SK-N-SH (cell line): Measurements from ENCODE around the gene ARG2. TPM values are rescaled to one million over a fixed set of nuclear protein-coding genes. Genes with fewer than 3 reads are reported as not detected.
A peak's percentile ranks its signal among the peaks of the same experiment; 100 is the strongest.

Source experiments
- CTCF ChIA-PET: fragments of 300-600, 350-600 bp; formaldehyde crosslinking; extraction: SDS; loops from one replicate; lab custom pipeline; 2021; lab: Yijun Ruan, JAX
- POLR2A ChIA-PET: fragments of 350-600 bp; sonication (Branson Sonifier 250); formaldehyde crosslinking; extraction: SDS; loops from one replicate; lab custom pipeline; 2020; ENCODE audit warnings: antibody characterized with exemption, inconsistent platforms; lab: Yijun Ruan, JAX
- DNase-seq: peaks from one replicate; pipeline ENCODE4 v3.0.0; 2012
- H2AFZ ChIP-seq: fragments of 200-600 bp; sonication (generic); 2 replicates; pipeline ENCODE4 v1.8.1; 2016; ENCODE audit warnings: antibody characterized with exemption, mild to moderate bottlenecking, low read depth
- H3F3A ChIP-seq: fragments of 200-600 bp; sonication (generic); replicated peaks from 2 replicates; pipeline ENCODE3; 2016; ENCODE audit warnings: antibody characterized with exemption, mild to moderate bottlenecking; ENCODE audit not compliant: insufficient read depth
- H3K27ac ChIP-seq, 2 experiments: fragments of 200-500 bp in 1 of 2; fragments of 200-600 bp in 1 of 2; sonication (Bioruptor generic) in 1 of 2; sonication (generic), shearing (Covaris generic) in 1 of 2; 2 replicates each; pipeline versions ENCODE4 v1.5.1 to v1.6.1; 2014 to 2016; ENCODE audit warnings: low read depth in 2 of 2, inconsistent platforms in 1 of 2, low read length in 1 of 2, mild to moderate bottlenecking in 1 of 2, mixed read lengths in 1 of 2
- H3K27me3 ChIP-seq: fragments of 200-600 bp; sonication (generic), shearing (Covaris generic); 2 replicates; pipeline ENCODE4 v1.6.1; 2016; ENCODE audit warnings: mixed run types; ENCODE audit not compliant: insufficient read depth
- H3K36me3 ChIP-seq, 2 experiments: fragments of 200-500 bp in 1 of 2; fragments of 200-600 bp in 1 of 2; sonication (Bioruptor generic) in 1 of 2; sonication (generic) in 1 of 2; replicated peaks in 1 of 2; 2 replicates each; pipeline versions ENCODE3 to v1.5.1; 2014 to 2016; ENCODE audit warnings: low read length in 1 of 2, mild to moderate bottlenecking in 1 of 2; ENCODE audit not compliant: insufficient read depth in 2 of 2, control insufficient read depth in 1 of 2
- H3K4me1 ChIP-seq, 2 experiments: fragments of 200-500 bp in 1 of 2; fragments of 200-600 bp in 1 of 2; sonication (Bioruptor generic) in 1 of 2; sonication (generic), shearing (Covaris generic) in 1 of 2; 2 replicates each; pipeline versions ENCODE4 v1.5.1 to v1.6.1; 2014 to 2016; ENCODE audit warnings: low read depth in 1 of 2, low read length in 1 of 2, mixed run types in 1 of 2; ENCODE audit not compliant: insufficient read depth in 2 of 2, control insufficient read depth in 1 of 2
- H3K4me2 ChIP-seq: fragments of 200-600 bp; sonication (generic), shearing (Covaris generic); 2 replicates; pipeline ENCODE4 v1.6.1; 2017; ENCODE audit warnings: mixed run types
- H3K4me3 ChIP-seq, 2 experiments: fragments of 200-500 bp in 1 of 2; fragments of 200-600 bp in 1 of 2; sonication (Bioruptor generic) in 1 of 2; sonication (generic), shearing (Covaris generic) in 1 of 2; 2 replicates each; pipeline versions ENCODE4 v1.5.1 to v1.8.1; 2014 to 2016; ENCODE audit warnings: low read depth in 2 of 2, inconsistent platforms in 1 of 2, low read length in 1 of 2, mild to moderate bottlenecking in 1 of 2, mixed read lengths in 1 of 2, moderate library complexity in 1 of 2
- H3K79me2 ChIP-seq: fragments of 200-600 bp; sonication (generic); 2 replicates; pipeline ENCODE4 v1.8.1; 2017; ENCODE audit warnings: mild to moderate bottlenecking; ENCODE audit not compliant: insufficient read depth
- H3K9ac ChIP-seq: fragments of 200-600 bp; sonication (generic); 2 replicates; pipeline ENCODE4 v1.6.1; 2017; ENCODE audit warnings: mixed run types
- H3K9me2 ChIP-seq: fragments of 200-600 bp; sonication (generic); 2 replicates; pipeline ENCODE4 v1.6.1; 2017; ENCODE audit warnings: mixed run types
- H3K9me3 ChIP-seq: fragments of 200-600 bp; sonication (generic); 2 replicates; pipeline ENCODE4 v1.6.1; 2017; ENCODE audit warnings: mixed run types, mild to moderate bottlenecking, moderate library complexity
- H4K20me1 ChIP-seq: fragments of 200-600 bp; sonication (generic); 2 replicates; pipeline ENCODE4 v1.6.1; 2017; ENCODE audit warnings: mild to moderate bottlenecking, mixed run types; ENCODE audit not compliant: insufficient read depth
- ELF1 ChIP-seq: IDR thresholded peaks from 2 replicates; pipeline ENCODE4 v1.4.0; 2012
- EP300 ChIP-seq, 2 experiments: IDR thresholded peaks; 2 replicates each; pipeline versions ENCODE4 v1.4.0 to v1.6.1; 2012; ENCODE audit warnings: borderline replicate concordance in 1 of 2, low read depth in 1 of 2, low read length in 1 of 2
- FOSL2 ChIP-seq: IDR thresholded peaks from 2 replicates; pipeline ENCODE4 v1.4.0; 2012; ENCODE audit warnings: low read depth, mild to moderate bottlenecking, moderate library complexity, borderline replicate concordance
- FOXM1 ChIP-seq: IDR thresholded peaks from 2 replicates; pipeline ENCODE4 v1.4.0; 2012; ENCODE audit warnings: low read depth, mild to moderate bottlenecking
- GABPA ChIP-seq: IDR thresholded peaks from 2 replicates; pipeline ENCODE4 v1.4.0; 2012; ENCODE audit warnings: low read depth, mild to moderate bottlenecking
- GATA2 ChIP-seq: sonication (generic); formaldehyde crosslinking; IDR thresholded peaks from 2 replicates; pipeline ENCODE4 v1.5.0; 2020; ENCODE audit warnings: mild to moderate bottlenecking, missing genetic modification reagents
- IRF3 ChIP-seq: fragments of 150-350 bp; IDR thresholded peaks from 2 replicates; pipeline ENCODE4 v1.6.1; 2016; ENCODE audit warnings: mild to moderate bottlenecking, low read depth, low read length
- JUND ChIP-seq: IDR thresholded peaks from 2 replicates; pipeline ENCODE4 v1.4.0; 2012
- MEF2A ChIP-seq: IDR thresholded peaks from 2 replicates; pipeline ENCODE4 v1.4.0; 2012; ENCODE audit warnings: low read depth, borderline replicate concordance
- MXI1 ChIP-seq: IDR thresholded peaks from 2 replicates; pipeline ENCODE4 v1.6.1; 2012; ENCODE audit warnings: mild to moderate bottlenecking, low read depth, low read length, improper control_type of control experiment
- PBX3 ChIP-seq: IDR thresholded peaks from 2 replicates; pipeline ENCODE4; 2012
- RAD21 ChIP-seq: IDR thresholded peaks from 2 replicates; pipeline ENCODE4 v1.6.1; 2012; ENCODE audit warnings: mild to moderate bottlenecking, low read length
- RCOR1 ChIP-seq: fragments of 150-350 bp; IDR thresholded peaks from 2 replicates; pipeline ENCODE4 v1.6.1; 2017; ENCODE audit warnings: antibody characterized with exemption, low read length
- RFX5 ChIP-seq: IDR thresholded peaks from 2 replicates; pipeline ENCODE4 v1.6.1; 2012; ENCODE audit warnings: mild to moderate bottlenecking, improper control_type of control experiment, low read length
- RXRA ChIP-seq: IDR thresholded peaks from 2 replicates; pipeline ENCODE4 v1.4.0; 2012; ENCODE audit warnings: low read depth, mild to moderate bottlenecking, borderline replicate concordance
- SIN3A ChIP-seq: IDR thresholded peaks from 2 replicates; pipeline ENCODE4 v1.6.1; 2012; ENCODE audit warnings: low read depth, mild to moderate bottlenecking, low read length, moderate library complexity, borderline replicate concordance
- SMC3 ChIP-seq: IDR thresholded peaks from 2 replicates; pipeline ENCODE4 v1.6.1; 2012; ENCODE audit warnings: low read depth, low read length, improper control_type of control experiment
- TAF1 ChIP-seq: IDR thresholded peaks from 2 replicates; pipeline ENCODE4 v1.6.1; 2012; ENCODE audit warnings: low read depth, mild to moderate bottlenecking, low read length, moderate library complexity, borderline replicate concordance
- TCF12 ChIP-seq: IDR thresholded peaks from 2 replicates; pipeline ENCODE4 v1.4.0; 2012
- USF2 ChIP-seq: fragments of 150-350 bp; IDR thresholded peaks from 2 replicates; pipeline ENCODE4 v1.6.1; 2017; ENCODE audit warnings: antibody characterized with exemption, low read length, low read depth, borderline replicate concordance
- YY1 ChIP-seq: IDR thresholded peaks from 2 replicates; pipeline ENCODE4 v1.4.0; 2012; ENCODE audit warnings: low read depth, mild to moderate bottlenecking
- WGBS: methylation state at CpG from one replicate; pipeline ENCODE4 v1.1.6; 2017; ENCODE audit warnings: low lambda C conversion rate; 5-methylcytosine and 5-hydroxymethylcytosine counted together
- polyA plus RNA-seq, 3 experiments: library from polyadenylated mRNA; depleted of rRNA; stranded (reverse); fragments of >200 nt; gene quantifications; 2 replicates each; pipeline ENCODE4 v1.2.3, GENCODE V29; 2012
- TF ChIP-seq, protein P1 (sequence below): IDR thresholded peaks from 2 replicates; pipeline ENCODE4 v1.4.0; 2012; ENCODE audit warnings: low read depth
- TF ChIP-seq, protein P2 (sequence below): IDR thresholded peaks from 2 replicates; pipeline ENCODE4 v1.4.0; 2012; ENCODE audit warnings: low read depth, borderline replicate concordance
- TF ChIP-seq, protein P3 (sequence below): IDR thresholded peaks from 2 replicates; pipeline ENCODE4 v1.4.0; 2012; ENCODE audit warnings: low read depth, borderline replicate concordance

The ARG2 gene
- polyA plus RNA-seq (2012; rRNA removed) = 2.6 TPM in 2 replicates
- polyA plus RNA-seq (2012; cell fraction: cytosol; rRNA removed) = 2.7 TPM in 2 replicates
- polyA plus RNA-seq (2012; cell fraction: nucleus; rRNA removed) = 0.87 and 1.9 TPM in 2 replicates

GRCh38 chr14:67619446-67620216 lies at the start of gene ARG2:
ARG2 (plus strand) TSS chr14:67619920; CDS start chr14:67619978, 58 bp downstream.
- no peaks in the 10 kb centered on the region for H3K79me2 ChIP-seq
- H3K27me3 ChIP-seq = no peaks in the 10 kb centered on the region
- ChIA-PET CTCF (interaction anchor here (0.6 to 6.2 kb wide), 33 partner anchors 8 to 192 kb away, joined by 3 to 85 read pairs (median 5); partner anchors contain the start of genes PIGH, RDH11 and RDH12), POLR2A (interaction anchor here (0.5 to 1.4 kb wide), 7 partner anchors 35 to 219 kb away, joined by 3 to 4 read pairs (median 3); partner anchors contain the start of gene RDH11)
- H3K9me3 ChIP-seq = no peaks in the 10 kb centered on the region
- H3K9me2 ChIP-seq = no peaks in the 10 kb centered on the region
- H4K20me1 ChIP-seq = no peaks in the 10 kb centered on the region
- WGBS = 2% methylated on average over 21 of the region's 62 CpGs
- H3K4me1 ChIP-seq = peaks cover 5 to 10% of the 10 kb centered on the region in 2 experiments; a peak in 3 of 4 replicates
- H3K9ac ChIP-seq = peak within 1 kb of the TSS; percentile 55; the same call in 1 of the 2 replicates
- peak; percentile 97 for DNase-seq
- H3F3A ChIP-seq = peaks cover 22% of the 10 kb centered on the region
- H2AFZ ChIP-seq = peak within 1 kb of the TSS; percentile 75
- H3K4me2 ChIP-seq = peak within 1 kb of the TSS; percentile 99
- peak within 1 kb of the TSS; percentile 8 to 65; a peak in 3 of 4 replicates for H3K27ac ChIP-seq
- H3K4me3 ChIP-seq = peak within 1 kb of the TSS; percentile 72 to 80
- no peaks in the 10 kb centered on the region for H3K36me3 ChIP-seq
- no peak for TF ChIP-seq EP300 (IDR thresholded peaks at IDR 0.05; ENCODE audit: borderline replicate concordance in 1 of 2, low read depth in 1 of 2, low read length in 1 of 2)
- no peak for TF ChIP-seq FOXM1
- peak; percentile 4; the same call in 1 of the 2 replicates for TF ChIP-seq TCF12
- no peak; the same call in 1 of the 2 replicates for TF ChIP-seq TAF1
- TF ChIP-seq FOSL2 = peak; percentile 41; the same call in 1 of the 2 replicates
- no peak for TF ChIP-seq YY1
- TF ChIP-seq MXI1 = peak; percentile 69; the same call in 1 of the 2 replicates
- TF ChIP-seq ELF1 = peak; percentile 32; the same call in 1 of the 2 replicates
- TF ChIP-seq, protein P1, sequence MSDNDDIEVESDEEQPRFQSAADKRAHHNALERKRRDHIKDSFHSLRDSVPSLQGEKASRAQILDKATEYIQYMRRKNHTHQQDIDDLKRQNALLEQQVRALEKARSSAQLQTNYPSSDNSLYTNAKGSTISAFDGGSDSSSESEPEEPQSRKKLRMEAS = no peak; the same call in 1 of the 2 replicates
- TF ChIP-seq JUND = no peak
- TF ChIP-seq MEF2A = no peak
- no peak for TF ChIP-seq IRF3
- TF ChIP-seq GATA2 (CRISPR knock-in tag) = no peak
- TF ChIP-seq, protein P2, sequence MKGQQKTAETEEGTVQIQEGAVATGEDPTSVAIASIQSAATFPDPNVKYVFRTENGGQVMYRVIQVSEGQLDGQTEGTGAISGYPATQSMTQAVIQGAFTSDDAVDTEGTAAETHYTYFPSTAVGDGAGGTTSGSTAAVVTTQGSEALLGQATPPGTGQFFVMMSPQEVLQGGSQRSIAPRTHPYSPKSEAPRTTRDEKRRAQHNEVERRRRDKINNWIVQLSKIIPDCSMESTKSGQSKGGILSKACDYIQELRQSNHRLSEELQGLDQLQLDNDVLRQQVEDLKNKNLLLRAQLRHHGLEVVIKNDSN = no peak
- TF ChIP-seq, protein P3, sequence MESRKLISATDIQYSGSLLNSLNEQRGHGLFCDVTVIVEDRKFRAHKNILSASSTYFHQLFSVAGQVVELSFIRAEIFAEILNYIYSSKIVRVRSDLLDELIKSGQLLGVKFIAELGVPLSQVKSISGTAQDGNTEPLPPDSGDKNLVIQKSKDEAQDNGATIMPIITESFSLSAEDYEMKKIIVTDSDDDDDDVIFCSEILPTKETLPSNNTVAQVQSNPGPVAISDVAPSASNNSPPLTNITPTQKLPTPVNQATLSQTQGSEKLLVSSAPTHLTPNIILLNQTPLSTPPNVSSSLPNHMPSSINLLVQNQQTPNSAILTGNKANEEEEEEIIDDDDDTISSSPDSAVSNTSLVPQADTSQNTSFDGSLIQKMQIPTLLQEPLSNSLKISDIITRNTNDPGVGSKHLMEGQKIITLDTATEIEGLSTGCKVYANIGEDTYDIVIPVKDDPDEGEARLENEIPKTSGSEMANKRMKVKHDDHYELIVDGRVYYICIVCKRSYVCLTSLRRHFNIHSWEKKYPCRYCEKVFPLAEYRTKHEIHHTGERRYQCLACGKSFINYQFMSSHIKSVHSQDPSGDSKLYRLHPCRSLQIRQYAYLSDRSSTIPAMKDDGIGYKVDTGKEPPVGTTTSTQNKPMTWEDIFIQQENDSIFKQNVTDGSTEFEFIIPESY = no peak
- TF ChIP-seq USF2 = no peak
- TF ChIP-seq GABPA = no peak
- TF ChIP-seq SMC3 = no peak
- no peak for TF ChIP-seq RCOR1
- no peak for TF ChIP-seq PBX3
- no peak for TF ChIP-seq RFX5
- TF ChIP-seq RXRA = no peak
- TF ChIP-seq RAD21 = no peak
- no peak for TF ChIP-seq SIN3A
